ENCODE measurements around the gene HEPACAM. TPM values are rescaled to one million over a fixed set of nuclear protein-coding genes. Genes with fewer than 3 reads are reported as not detected.
"Not testable (repeated sequence)": the region's sequence is repeated elsewhere in the genome, so short reads cannot be mapped to it uniquely, and the experiment has no call there.

The HEPACAM gene
- total RNA-seq, result 27.2 TPM

- peak; percentile 85 for ATAC-seq
- DNase-seq (ENCODE audit: low spot score), result peak; percentile 70
Measured at GRCh38 chr11:124935548-124936514, at the start of gene HEPACAM. Gene HEPACAM (minus strand): TSS chr11:124936047. CDS start chr11:124936006, 41 bp downstream.

GRCh38 chr11:124984512-124984854 lies 48.6 kb upstream of the HEPACAM start:
- no peak for DNase-seq (ENCODE audit: low spot score)
- ATAC-seq, result no peak

- no peak for ATAC-seq
- no peak for DNase-seq (ENCODE audit: low spot score)
Measured at GRCh38 chr11:124983674-124984511, 48.0 kb upstream of the HEPACAM start.

- ATAC-seq (no peak), DNase-seq (ENCODE audit: low spot score) (no peak)
Measured at GRCh38 chr11:124982043-124982442, 46.2 kb upstream of the HEPACAM start.

- ATAC-seq (no peak), DNase-seq (ENCODE audit: low spot score) (no peak)
Measured at GRCh38 chr11:124978316-124978715, 42.5 kb upstream of the HEPACAM start.

GRCh38 chr11:124977006-124977405 lies 41.2 kb upstream of the HEPACAM start:
- DNase-seq (ENCODE audit: low spot score) (no peak), ATAC-seq (no peak)

- no peak for DNase-seq (ENCODE audit: low spot score)
- ATAC-seq, result no peak
Measured at GRCh38 chr11:124976531-124976930, 40.7 kb upstream of the HEPACAM start.

GRCh38 chr11:124971810-124972209 lies 36.0 kb upstream of the HEPACAM start:
- no peak for DNase-seq (ENCODE audit: low spot score)
- no peak for ATAC-seq

GRCh38 chr11:124970925-124971324 lies 35.1 kb upstream of the HEPACAM start:
- ATAC-seq (peak; percentile 67), DNase-seq (ENCODE audit: low spot score) (no peak)

- ATAC-seq; DNase-seq (ENCODE audit: low spot score): not testable (repeated sequence)
Measured at GRCh38 chr11:124968197-124968596, 32.4 kb upstream of the HEPACAM start.

- no peak for DNase-seq (ENCODE audit: low spot score)
Measured at GRCh38 chr11:124961972-124962609, 26.2 kb upstream of the HEPACAM start.

GRCh38 chr11:124955035-124955434 lies 19.2 kb upstream of the HEPACAM start:
- no peak for DNase-seq (ENCODE audit: low spot score)
- ATAC-seq, result no peak

More at GRCh38 chr11:124961972-124962609, 26.2 kb upstream of the HEPACAM start:
- peak; percentile 97 for ATAC-seq

GRCh38 chr11:124954590-124954955 lies 18.7 kb upstream of the HEPACAM start:
- DNase-seq (ENCODE audit: low spot score) (no peak), ATAC-seq (no peak)

- DNase-seq (ENCODE audit: low spot score) (peak; percentile 97), ATAC-seq (peak; percentile 100)
Measured at GRCh38 chr11:124953753-124954589, 18.1 kb upstream of the HEPACAM start, which contains the start of gene CCDC15. Gene CCDC15 (plus strand): TSS chr11:124954202. CDS start chr11:124954733, 531 bp downstream.

GRCh38 chr11:124951341-124951740 lies 15.5 kb upstream of the HEPACAM start:
- no peak for DNase-seq (ENCODE audit: low spot score)
- no peak for ATAC-seq

GRCh38 chr11:124950601-124951330 lies 14.9 kb upstream of the HEPACAM start:
- DNase-seq (ENCODE audit: low spot score), result no peak
- ATAC-seq, result no peak

GRCh38 chr11:124946735-124947141 lies 10.9 kb upstream of the HEPACAM start:
- ATAC-seq, result no peak
- DNase-seq (ENCODE audit: low spot score), result no peak

GRCh38 chr11:124945826-124946225 lies 10.0 kb upstream of the HEPACAM start:
- DNase-seq (ENCODE audit: low spot score), result no peak
- no peak for ATAC-seq

GRCh38 chr11:124944565-124944964 lies 8.7 kb upstream of the HEPACAM start:
- ATAC-seq (peak; percentile 76), DNase-seq (ENCODE audit: low spot score) (no peak)

All from left lobe of liver (tissue), 2 donors.